Activated CD8-positive, alpha-beta memory T cell treated with anti-CD3 and anti-CD28 coated beads for 4 hours (primary cell): ENCODE results near the gene GATA6.

ENCODE experiments used
- DNase-seq, 2 donors: peaks; one replicate each; pipeline ENCODE4 v3.0.0-alpha.2; 2020; ENCODE audit warnings: low read depth in 2 of 2

GATA6 gene

DNA sequence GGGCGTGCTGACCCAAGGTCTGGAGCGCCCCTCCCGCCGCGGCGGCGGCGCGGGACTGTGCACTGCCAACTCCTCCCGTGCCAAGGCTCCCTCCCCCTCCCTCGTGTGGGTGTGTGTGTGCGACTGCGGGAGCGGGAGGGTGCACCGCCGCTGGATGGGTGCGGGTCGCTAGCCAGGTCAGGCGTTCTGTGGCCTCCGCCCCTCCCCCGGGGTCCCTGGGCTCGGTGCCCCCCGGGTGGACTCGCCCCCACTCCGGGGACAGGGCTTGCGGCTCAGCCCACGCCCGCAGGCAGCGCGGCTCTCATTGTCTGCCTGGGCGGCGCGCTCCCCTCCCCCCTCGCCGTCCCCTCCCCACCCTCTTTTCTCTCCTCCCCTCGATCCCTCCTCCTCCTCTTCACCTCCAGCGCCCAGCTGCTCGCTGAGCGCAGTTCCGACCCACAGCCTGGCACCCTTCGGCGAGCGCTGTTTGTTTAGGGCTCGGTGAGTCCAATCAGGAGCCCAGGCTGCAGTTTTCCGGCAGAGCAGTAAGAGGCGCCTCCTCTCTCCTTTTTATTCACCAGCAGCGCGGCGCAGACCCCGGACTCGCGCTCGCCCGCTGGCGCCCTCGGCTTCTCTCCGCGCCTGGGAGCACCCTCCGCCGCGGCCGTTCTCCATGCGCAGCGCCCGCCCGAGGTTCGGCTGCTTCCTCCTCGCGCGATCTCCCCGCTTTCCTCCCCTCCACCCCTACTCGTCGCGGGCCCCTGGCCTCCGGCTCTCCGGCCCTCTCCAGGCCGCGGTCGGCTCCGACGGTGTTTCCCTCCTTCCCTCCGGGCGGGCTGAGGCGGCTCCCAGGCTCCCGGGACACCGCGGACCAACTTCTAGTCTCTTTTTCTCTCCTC lies at the start of gene GATA6:
Gene GATA6 (plus strand): TSS at position 579 of the 878 bp plus-strand sequence. CDS start 1,556 bp downstream, outside the sequence.
- no peak for DNase-seq

DNA sequence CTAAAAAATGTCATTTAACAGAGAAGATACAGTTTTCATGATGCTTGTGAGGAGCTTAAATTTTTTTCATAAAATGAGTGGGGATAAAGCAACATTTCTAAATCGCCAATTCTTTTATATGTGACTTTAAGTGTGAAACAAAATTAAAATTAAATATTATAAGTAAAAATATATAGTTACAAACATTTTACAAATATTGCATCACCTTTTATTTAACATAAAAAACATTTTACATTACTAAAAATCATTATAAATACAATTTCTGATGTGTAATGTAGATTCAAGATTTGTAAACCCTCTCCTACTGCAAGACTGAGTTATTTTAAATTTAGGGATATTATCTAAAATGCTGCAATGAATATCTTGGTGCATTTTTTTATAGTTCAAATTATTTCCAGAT lies 44.4 kb upstream of the GATA6 start:
- DNase-seq, result no peak

GRCh38 chr18:22128954-22129353 lies 40.4 kb upstream of the GATA6 start:
- no peak for DNase-seq

GRCh38 chr18:22129778-22130177 lies 39.6 kb upstream of the GATA6 start:
- DNase-seq, result no peak

GRCh38 chr18:22132258-22132657 lies 37.1 kb upstream of the GATA6 start:
- no peak for DNase-seq

- DNase-seq, result no peak
Measured at GRCh38 chr18:22132763-22133162, 36.6 kb upstream of the GATA6 start.

DNA sequence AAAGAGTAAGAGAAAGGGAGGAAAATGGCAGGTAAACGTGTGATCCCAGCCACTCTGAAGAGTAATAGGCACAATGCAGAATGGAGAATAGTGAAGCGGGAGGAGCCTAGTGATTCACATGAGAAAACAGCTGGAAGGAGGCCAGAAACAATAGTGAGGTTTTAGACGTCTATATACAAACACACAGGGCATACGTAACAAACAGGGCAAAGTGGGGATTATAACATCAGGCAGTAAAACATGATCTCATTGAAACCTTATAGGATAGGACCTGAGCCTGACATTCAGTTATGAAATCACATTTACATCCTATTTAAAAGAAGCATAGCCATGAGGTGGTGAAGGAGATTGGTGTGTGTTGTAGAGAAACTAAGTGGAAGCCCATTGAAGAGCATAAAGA lies 33.0 kb upstream of the GATA6 start:
- no peak for DNase-seq

- DNase-seq, result no peak
Measured at GRCh38 chr18:22141211-22141610, 28.2 kb upstream of the GATA6 start.

GRCh38 chr18:22143347-22144340 lies 25.7 kb upstream of the GATA6 start:
- no peak for DNase-seq

DNA sequence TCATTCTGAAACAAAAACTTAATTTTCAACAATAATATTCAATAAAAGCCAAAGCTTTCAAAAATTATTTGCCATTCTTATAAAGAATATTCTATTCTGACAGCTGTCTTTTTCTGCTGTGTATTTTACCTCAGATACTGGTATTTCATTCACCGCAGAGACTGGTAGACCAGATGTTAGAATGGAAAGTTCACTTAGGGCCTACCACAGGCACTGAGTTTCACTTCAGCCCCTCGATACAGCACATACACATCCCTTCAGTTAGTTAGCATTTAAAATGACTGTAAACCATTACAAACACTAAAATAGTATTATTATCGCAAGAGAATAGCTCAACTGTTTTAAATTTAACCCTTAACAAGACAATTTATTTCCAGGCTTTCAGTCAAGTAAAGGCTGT lies 24.2 kb upstream of the GATA6 start:
- DNase-seq, result no peak

- no peak for DNase-seq
Measured at GRCh38 chr18:22149710-22150109, 19.7 kb upstream of the GATA6 start.

DNA sequence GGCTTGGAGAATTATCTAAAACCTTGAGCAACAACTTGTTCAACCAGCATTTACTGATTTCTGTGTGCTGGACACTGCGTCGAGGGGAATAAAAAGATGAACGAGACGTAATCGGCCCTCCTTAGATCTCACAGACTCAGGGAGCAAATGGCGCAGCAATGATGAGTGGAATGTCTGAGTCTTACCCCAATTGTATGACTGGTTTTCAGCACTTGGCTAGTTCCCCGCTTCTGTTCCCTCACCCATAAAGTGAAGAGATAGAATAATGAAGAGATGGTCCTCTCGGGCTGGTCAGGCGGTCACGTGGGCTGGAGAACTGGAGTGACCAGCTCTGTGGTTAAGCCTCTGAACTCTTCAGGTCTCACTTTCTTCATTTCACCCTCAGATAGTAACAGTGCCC lies 17.3 kb upstream of the GATA6 start:
- DNase-seq, result no peak

DNA sequence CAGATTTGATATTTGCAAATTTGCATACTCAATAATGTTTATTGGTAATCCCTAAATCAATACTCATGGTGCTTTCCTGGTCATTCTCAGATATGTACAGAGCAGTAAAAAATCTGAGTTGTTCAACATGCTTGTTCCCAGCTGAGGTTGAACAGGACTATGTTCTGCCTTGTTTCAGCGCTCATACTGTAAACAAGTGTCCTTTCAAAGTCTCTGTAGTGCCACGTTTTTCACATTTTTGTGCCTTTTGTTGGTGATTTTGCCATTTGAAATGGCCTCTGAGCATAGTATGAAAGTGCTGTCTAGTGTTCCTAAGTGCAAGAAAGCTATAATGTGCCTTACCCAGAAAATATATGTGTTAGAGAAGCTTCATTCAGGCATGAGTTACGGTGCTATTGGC lies 16.0 kb upstream of the GATA6 start:
- DNase-seq, result no peak

DNA sequence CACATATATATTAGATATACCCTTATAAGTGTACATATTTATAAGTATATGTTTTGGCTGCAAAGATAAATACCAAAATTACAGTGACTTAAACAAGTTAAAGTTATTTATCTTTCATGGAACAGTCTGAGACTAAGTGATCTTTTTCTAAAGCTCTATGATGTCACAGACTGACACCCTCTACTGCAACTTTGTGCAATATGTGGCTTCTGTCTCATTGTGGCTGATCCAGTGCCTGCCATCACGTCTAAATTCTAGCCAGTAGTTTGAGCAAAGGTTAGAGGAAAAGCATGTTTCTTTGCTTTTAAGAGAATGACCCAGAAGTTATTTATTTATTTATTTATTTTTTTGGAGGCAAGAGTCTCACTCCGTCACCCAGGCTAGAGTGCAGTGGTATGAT lies 13.8 kb upstream of the GATA6 start:
- DNase-seq, result no peak

DNA sequence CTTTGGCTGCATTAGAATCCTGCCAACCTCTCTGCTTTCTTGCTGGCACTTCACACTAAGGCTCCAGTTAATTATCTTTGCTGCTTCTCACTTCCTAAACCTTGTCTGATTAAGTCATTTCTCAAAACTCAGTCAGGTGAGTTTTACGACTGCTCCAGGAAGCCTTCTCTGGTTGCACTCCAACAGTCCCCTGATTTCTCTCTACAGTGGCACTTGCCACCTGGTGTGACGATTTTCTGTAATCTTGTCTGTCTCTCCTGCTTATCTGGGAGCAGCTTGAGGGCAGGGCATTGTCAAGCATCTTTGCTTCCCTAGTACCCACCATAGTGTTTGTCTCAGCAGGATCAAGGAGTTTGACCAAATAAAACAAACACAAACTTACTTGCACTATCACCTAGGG lies 10.4 kb upstream of the GATA6 start:
- DNase-seq, result no peak

GRCh38 chr18:22161090-22161489 lies 8.3 kb upstream of the GATA6 start:
- DNase-seq, result no peak

DNA sequence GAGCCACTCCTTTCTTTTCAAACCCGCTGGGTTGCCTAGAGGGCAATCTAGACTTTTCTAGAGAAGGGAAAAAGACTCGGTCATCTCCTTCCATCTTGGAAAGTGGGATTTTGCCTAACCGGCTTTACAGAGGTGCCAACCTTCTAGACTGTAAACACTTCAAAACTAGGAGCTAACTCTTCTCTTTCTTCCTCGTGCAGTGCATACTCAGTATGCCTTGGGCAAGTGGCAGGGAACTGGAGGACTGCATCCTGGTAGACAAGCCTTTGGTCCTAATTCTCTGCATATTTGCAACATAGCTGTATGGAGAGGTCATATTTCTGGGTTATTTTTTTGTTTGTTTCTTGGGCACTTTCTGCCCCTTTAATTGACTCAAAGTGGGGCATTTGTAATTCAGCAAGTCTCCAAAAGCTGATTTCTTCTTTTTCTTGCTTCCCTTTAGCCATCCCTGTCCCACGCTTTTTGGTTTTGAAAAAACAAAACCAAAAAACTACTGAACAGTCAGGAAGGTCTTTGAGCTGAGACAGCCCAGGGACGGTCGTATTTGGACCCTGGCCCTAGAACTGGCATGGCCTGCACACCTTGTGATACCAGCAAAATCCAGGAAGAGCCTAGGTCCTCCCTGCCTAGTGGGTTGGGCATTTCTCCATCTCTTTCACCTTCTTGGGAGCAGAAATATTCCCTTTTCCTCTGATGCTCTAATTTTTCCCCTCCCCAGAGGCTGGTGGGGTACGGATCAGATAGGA lies 5.8 kb upstream of the GATA6 start:
- DNase-seq, result no peak

GRCh38 chr18:22164337-22165048 lies 4.9 kb upstream of the GATA6 start:
- no peak for DNase-seq

DNA sequence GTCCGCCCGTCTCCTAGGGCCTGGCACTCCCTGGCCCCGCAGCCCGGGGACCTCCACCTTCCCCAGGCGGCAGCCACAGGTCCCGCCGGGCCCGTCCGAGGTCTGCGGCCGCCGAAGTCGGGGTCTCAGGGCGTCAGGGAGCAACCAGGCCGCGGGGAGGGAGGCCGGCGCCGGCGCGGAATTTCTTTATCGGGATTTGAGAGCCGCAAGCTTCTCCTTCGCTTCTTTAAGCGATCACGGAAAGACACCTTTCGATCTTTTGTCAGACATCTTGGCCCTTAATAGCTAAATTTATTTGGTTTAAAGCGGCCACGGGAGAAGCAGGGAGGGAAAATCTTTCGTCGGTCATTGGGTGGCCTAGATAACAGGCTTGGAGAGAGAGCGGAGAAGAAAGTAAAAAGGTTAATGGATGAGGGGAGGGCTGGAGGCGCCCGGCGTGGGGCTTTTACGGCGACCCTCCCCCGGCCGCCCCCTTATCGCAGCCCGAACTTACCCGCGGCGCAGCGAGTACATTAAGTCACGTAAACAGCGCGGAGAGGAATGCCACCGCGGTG lies 4.3 kb upstream of the GATA6 start:
- no peak for DNase-seq

DNA sequence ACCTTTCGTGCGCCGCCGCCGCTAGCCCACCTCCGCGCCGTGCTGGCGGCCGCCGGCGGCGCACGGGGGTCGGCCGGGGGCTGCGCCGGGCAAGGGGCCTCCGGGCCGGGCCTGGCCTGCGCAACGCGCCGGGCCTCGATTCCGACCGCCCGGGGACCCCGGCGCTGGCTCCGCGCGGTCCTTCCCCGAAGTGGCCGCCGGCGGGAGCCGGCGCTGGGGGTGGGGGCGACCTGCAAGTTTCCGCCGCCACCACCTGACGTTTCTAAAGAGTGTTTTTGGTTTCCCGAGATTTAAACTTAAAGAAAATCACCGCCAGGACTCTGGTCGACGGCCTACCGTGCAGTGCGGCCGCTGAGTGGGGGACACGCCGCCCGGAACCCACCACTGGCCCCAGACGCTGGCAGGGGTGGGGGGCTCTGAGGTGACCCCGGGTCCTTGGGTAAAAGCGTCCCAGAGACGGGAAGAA lies 3.8 kb upstream of the GATA6 start:
- no peak for DNase-seq
